Fibroblast of pulmonary artery (primary cell): ENCODE measurements around the gene ARFRP1.

Experiments used
- DNase-seq: peaks from one replicate; pipeline ENCODE4 v3.0.0-alpha.2; 2010; ENCODE audit warnings: low read depth
- H3K4me3 ChIP-seq: replicated peaks from 2 replicates; pipeline ENCODE4 v1.5.1; 2011; ENCODE audit warnings: low read depth, mild to moderate bottlenecking, control low read depth, low read length, moderate library complexity
- CTCF ChIP-seq: IDR thresholded peaks from 2 replicates; pipeline ENCODE4 v1.5.1; 2011; ENCODE audit warnings: mild to moderate bottlenecking, control low read depth, low read length, inconsistent platforms; ENCODE audit errors: missing control alignments

ARFRP1 gene

GRCh38 chr20:63702751-63703470 lies 4.9 kb downstream of the ARFRP1 start:
- TF ChIP-seq CTCF: no peak
- H3K4me3 ChIP-seq: no peak overlapping the region
- no peak for DNase-seq

GRCh38 chr20:63702036-63702665 lies 5.6 kb downstream of the ARFRP1 start:
- DNase-seq: no peak
- no peak for TF ChIP-seq CTCF
- H3K4me3 ChIP-seq: no peak overlapping the region

GRCh38 chr20:63701329-63702035 lies 6.3 kb downstream of the ARFRP1 start:
- DNase-seq: no peak

GRCh38 chr20:63701051-63701328 lies 6.8 kb downstream of the ARFRP1 start:
- TF ChIP-seq CTCF: no peak
- H3K4me3 ChIP-seq: no peak overlapping the region
- no peak for DNase-seq

More at GRCh38 chr20:63701329-63702035, 6.3 kb downstream of the ARFRP1 start:
- no peak overlapping the region for H3K4me3 ChIP-seq
- no peak for TF ChIP-seq CTCF

- DNase-seq: no peak
- no peak overlapping the region for H3K4me3 ChIP-seq
- TF ChIP-seq CTCF: no peak
Measured at GRCh38 chr20:63700199-63701050, 7.4 kb downstream of the ARFRP1 start.

GRCh38 chr20:63699466-63700198 lies 8.1 kb downstream of the ARFRP1 start:
- DNase-seq: no peak
- no peak overlapping the region for H3K4me3 ChIP-seq
- TF ChIP-seq CTCF: no peak
